H1 (cell line): ENCODE results near the gene BMF. TPM values are rescaled to one million over a fixed set of nuclear protein-coding genes. Genes with fewer than 3 reads are reported as not detected.

Experiments used
- polyA plus RNA-seq, 7 experiments: library from polyadenylated mRNA; depleted of rRNA in 3 of 7; stranded (reverse) in 5 of 7; unstranded in 2 of 7; fragments of >200 nt in 5 of 7; fragments of 200-250 nt in 2 of 7; gene quantifications; 1 replicate in 5 of 7; 2 replicates in 1 of 7; 4 replicates in 1 of 7; pipeline versions ENCODE4 v1.2.1 to v1.2.3, GENCODE V29; 2011 to 2013; ENCODE audit warnings: missing spikeins in 2 of 7, mixed read lengths in 2 of 7
- total RNA-seq: library from RNA; stranded (reverse); fragmentation: NEBNext Ultra II Directional; extraction: Animal tissue kit (Norgen Biotek cat#: 25700); gene quantifications from 2 replicates; pipeline ENCODE4 v1.2.1, GENCODE V29; 2021
- TF ChIP-seq, protein P1 (sequence below), 3 experiments: IDR thresholded peaks; 1 replicate in 2 of 3; 2 replicates in 1 of 3; pipeline versions ENCODE4 v1.5.1 to v1.6.1; 2011; ENCODE audit warnings: low read length in 3 of 3, mild to moderate bottlenecking in 3 of 3, inconsistent platforms in 2 of 3, low read depth in 1 of 3, moderate library complexity in 1 of 3; ENCODE audit not compliant: insufficient read depth in 1 of 3; ENCODE audit errors: control extremely low read depth in 1 of 3

BMF gene
- total and polyA plus RNA-seq, 2 of the 8 experiments (the other 6 are each of a cell fraction or from before 2014, with no cell fraction given), result 21.2 to 24.2 TPM

DNA sequence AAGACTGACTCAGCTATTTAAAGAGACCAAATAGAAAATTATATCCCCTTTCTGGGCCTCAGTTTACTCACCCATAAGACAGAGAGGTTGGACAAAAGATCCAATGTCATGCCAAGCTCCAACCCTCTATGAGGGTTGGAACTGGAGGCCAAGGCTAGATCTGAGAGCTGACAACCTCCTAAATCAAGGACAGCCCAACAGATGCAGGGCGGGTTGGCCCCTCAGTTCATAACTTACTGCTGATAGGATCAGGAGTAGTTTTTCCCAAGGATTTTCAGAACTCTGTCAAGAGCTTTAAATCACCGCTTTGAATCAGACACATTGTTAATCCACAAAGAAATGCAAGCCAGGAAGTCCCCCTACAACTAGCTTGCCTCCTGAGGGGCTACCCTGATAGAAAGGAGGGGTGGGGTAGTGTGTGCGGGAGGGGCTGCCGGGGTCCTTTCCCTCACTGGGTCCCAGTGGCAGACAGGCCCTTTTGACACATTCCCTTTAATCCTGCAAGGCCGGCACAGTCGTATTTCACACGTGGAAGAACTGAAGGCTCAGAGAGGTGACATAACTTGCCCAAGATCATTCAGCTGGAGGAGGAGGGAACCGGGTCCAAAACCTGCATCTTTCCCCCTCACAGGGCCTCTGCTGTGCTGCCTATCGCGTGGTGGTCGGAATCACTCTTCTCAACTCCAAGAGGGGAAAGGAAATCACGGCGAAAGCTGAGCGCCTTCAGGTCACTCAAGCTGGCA is 21.4 kb downstream of the BMF start (continued):
- TF ChIP-seq, protein P1, sequence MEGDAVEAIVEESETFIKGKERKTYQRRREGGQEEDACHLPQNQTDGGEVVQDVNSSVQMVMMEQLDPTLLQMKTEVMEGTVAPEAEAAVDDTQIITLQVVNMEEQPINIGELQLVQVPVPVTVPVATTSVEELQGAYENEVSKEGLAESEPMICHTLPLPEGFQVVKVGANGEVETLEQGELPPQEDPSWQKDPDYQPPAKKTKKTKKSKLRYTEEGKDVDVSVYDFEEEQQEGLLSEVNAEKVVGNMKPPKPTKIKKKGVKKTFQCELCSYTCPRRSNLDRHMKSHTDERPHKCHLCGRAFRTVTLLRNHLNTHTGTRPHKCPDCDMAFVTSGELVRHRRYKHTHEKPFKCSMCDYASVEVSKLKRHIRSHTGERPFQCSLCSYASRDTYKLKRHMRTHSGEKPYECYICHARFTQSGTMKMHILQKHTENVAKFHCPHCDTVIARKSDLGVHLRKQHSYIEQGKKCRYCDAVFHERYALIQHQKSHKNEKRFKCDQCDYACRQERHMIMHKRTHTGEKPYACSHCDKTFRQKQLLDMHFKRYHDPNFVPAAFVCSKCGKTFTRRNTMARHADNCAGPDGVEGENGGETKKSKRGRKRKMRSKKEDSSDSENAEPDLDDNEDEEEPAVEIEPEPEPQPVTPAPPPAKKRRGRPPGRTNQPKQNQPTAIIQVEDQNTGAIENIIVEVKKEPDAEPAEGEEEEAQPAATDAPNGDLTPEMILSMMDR (IDR thresholded peaks at IDR 0.05; ENCODE audit: control extremely low read depth in 1 of 3, insufficient read depth in 1 of 3, low read depth in 1 of 3, low read length in 3 of 3), result no peak
